ENCODE results near the gene SLX9.

DNA sequence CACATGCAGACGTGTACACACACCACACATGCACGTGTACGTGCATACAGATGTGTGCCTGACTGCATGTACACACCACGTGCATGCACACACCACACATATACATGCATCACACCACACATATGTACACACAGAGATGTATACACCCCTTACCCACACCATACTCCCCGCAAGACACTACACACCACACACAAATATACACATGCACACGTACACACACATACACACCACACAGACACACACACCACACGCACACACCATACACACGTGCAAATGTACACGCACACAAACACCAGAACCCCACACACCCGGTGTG, 28.8 kb upstream of the SLX9 start:
- TF ChIP-seq, protein P1, sequence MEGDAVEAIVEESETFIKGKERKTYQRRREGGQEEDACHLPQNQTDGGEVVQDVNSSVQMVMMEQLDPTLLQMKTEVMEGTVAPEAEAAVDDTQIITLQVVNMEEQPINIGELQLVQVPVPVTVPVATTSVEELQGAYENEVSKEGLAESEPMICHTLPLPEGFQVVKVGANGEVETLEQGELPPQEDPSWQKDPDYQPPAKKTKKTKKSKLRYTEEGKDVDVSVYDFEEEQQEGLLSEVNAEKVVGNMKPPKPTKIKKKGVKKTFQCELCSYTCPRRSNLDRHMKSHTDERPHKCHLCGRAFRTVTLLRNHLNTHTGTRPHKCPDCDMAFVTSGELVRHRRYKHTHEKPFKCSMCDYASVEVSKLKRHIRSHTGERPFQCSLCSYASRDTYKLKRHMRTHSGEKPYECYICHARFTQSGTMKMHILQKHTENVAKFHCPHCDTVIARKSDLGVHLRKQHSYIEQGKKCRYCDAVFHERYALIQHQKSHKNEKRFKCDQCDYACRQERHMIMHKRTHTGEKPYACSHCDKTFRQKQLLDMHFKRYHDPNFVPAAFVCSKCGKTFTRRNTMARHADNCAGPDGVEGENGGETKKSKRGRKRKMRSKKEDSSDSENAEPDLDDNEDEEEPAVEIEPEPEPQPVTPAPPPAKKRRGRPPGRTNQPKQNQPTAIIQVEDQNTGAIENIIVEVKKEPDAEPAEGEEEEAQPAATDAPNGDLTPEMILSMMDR (IDR thresholded peaks at IDR 0.05) = no peak
- TF ChIP-seq POLR2AphosphoS5 (IDR thresholded peaks at IDR 0.05) = no peak
- TF ChIP-seq POLR2A (IDR thresholded peaks at IDR 0.05) = no peak
- no peak for TF ChIP-seq EP300 (IDR thresholded peaks at IDR 0.05)

Measured in stomach (tissue), 4 donors.